8988T (cell line): ENCODE results near the gene ZNF658.
"Not testable (repeated sequence)": the region's sequence is repeated elsewhere in the genome, so short reads cannot be mapped to it uniquely, and the experiment has no call there.

Source experiments
- DNase-seq: peaks from one replicate; pipeline ENCODE4 v3.0.0; 2011

The ZNF658 gene

DNA sequence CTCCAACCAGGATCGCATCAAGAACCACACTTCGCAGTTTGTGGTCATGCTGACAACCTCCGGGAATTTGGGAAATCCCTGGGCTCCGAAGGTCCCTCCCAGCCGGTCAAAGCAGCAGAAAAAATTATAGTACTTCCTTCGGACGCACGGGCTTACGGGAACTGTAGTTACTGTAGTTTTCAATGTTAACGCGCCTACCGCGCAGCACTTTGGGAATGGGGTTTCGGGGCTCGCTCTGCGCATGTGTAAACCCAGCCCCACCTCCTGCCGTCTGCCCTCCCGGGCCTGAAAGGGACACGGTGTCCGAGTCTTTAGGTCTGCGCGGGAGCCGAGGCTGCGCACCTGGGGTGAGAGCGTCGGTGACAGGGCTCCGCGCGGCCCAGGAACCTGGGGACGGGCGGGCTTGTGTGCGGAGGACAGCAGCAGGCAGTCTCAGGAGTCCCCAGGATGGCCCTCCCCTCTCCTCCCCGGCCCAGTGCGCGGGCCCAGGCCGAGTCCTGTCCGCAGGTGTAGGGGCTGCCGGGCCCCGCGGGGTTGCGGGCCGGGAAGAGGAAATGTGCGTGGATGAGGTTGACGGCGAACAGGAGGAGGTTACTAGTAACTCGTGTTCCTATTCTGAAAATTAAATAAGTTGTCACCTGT is at the start of gene ZNF658:
TSS of gene ZNF658 (plus strand) at position 236 of the 642 bp plus-strand sequence. CDS start 2,837 bp downstream, outside the sequence.
- not testable (repeated sequence) for DNase-seq

- DNase-seq: not testable (repeated sequence)
These were observed 38.8 kb upstream of the ZNF658 start for GRCh38 chr9:66861732-66862131.

GRCh38 chr9:66868660-66869059 is 31.9 kb upstream of the ZNF658 start:
- not testable (repeated sequence) for DNase-seq

DNA sequence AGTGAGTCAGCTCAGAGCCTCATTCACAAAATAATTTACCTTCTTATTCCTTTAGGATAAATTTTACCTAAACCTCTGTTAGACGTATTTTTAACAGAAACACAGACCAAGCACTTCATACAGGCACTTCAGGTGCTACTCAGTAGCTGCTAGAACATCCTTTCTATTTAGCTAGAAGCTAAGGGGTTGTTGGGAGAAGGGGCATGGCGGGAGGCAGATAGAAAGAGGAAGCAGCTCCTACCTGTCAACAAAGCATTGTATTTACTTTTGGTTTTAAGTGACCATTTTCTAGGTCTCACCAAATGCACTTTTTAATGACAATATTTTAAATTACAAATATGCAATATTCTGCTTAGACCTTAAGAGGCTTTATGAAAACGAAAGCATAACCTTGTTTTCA is 19.9 kb upstream of the ZNF658 start:
- DNase-seq: not testable (repeated sequence)

- DNase-seq: not testable (repeated sequence)
These were observed 18.7 kb upstream of the ZNF658 start for GRCh38 chr9:66881847-66882246.

DNA sequence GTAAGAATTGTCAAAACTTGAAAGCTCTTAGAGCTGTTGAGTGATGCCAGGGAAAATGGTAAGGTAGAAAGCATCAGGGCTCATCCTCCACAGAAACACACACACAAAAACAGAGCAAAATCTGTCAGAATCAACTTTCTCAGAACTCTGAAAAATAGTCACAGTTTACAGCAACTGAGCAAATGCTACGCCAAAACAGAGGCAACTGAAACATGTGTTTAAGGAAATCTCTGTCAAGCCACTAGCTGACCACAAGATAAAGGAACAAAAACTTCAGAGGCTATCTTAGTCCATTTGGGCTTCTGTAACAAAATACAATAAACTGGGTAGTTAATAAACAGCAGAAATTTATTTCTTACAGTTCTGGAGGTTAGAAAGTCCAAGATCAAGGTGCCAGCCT is 10.2 kb upstream of the ZNF658 start:
- not testable (repeated sequence) for DNase-seq

- DNase-seq: not testable (repeated sequence)
These were observed 616 bp downstream of the ZNF658 start for GRCh38 chr9:66901141-66901540.

DNA sequence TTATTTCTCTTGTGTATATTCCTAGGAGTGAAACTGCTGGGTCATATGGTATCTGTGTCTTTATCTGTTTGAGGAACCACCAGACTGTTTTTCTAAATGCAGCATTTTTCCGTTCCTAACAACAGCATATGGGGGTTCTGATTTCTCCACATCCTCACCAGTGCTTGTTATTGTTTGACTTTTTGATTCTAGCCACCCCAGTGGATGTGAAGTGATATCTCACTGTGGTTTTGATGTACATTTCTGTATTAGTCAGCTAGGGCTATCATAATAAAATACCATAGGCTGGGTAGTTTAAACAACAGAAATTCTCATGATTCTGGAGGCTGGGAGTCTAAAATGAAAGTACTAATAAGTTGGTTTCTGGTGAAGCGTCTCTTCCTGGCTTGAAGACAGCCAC is 9.0 kb downstream of the ZNF658 start:
- not testable (repeated sequence) for DNase-seq

- not testable (repeated sequence) for DNase-seq
These were observed 19.5 kb downstream of the ZNF658 start for GRCh38 chr9:66920072-66920471.

- not testable (repeated sequence) for DNase-seq
These were observed 35.8 kb downstream of the ZNF658 start for GRCh38 chr9:66936194-66936870.

DNA sequence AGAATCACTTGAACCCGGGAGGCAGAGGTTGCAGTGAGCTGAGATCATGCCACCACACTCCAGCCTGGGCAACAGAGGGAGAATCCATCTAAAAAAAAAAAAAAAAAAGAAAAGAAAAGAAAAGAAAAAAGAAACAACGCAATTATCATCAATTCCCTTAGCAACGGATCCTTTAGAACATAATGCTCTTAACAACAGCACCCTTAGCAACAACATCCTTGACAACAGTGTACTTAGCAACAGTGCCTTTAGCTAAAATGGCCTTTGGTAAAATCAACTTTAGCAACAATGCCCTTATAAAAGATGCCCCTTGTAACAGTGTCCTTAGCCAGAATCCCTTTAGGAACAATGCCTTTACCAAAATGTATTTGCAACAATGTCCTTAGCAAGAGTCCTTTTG is 37.1 kb downstream of the ZNF658 start:
- not testable (repeated sequence) for DNase-seq

GRCh38 chr9:66938322-66938721 is 37.8 kb downstream of the ZNF658 start:
- not testable (repeated sequence) for DNase-seq

- not testable (repeated sequence) for DNase-seq
These were observed 39.6 kb downstream of the ZNF658 start for GRCh38 chr9:66939878-66940830.

DNA sequence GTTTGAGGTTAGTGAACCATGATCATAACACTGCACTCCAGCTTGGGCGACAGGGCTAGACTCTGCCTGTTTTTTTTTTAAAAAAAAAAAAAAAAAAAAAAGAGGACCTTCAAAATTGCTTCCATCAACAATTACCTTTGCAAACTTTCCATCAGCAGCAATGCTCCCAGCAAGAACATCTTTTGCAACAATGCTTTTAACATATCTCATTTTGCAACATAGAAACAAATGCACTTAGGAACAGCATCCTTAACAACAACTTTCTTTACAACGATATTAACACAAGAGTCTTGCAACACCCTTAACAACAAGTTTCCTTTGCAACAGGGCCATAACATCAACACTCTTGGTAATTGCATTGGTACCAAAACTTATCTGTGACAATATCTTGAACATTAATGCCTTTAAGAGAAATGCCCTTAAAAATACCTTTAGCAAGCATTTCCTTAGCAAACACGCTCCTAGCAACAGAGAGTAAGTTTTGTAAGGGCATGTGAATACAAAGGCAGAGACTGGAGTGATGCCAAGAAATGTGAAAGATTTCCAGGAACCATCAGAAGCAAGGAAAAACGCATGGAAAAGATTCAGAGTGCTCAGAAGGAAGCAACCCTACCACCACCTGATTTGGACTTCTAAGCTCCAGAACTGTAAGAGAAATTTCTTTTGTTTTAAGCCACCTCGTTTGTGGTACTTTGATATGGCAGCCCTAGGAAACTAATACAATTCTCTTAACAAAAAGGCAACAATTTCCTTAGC is 42.1 kb downstream of the ZNF658 start:
- not testable (repeated sequence) for DNase-seq

DNA sequence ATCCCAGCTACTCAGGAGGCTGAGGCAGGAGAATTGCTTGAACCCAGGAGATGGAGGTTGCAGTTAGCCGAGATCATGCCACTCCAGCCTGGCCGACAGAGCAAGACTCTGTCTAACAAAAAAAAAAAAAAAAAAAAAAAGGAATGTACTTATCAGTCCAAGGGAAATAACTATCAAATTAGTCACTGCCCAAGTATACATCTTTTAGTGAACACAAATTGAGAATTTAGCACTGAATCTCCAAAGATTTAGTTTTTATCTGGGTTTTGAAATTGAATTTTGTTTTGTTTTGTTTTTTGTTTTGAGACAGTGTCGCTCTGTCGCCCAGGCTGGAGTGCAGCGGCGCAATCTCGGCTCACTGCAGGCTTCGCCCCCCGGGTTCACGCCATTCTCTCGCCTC is 52.1 kb downstream of the ZNF658 start:
- not testable (repeated sequence) for DNase-seq
